Osteoblast (primary cell): ENCODE measurements around the gene SLC44A5. TPM values are rescaled to one million over a fixed set of nuclear protein-coding genes. Genes with fewer than 3 reads are reported as not detected.

ENCODE experiments used
- DNase-seq: peaks from one replicate; pipeline ENCODE4 v3.0.0; 2011; ENCODE audit warnings: low spot score, mixed read lengths; ENCODE audit not compliant: insufficient read length; ENCODE audit errors: missing footprints
- H2AFZ ChIP-seq: 2 replicates; pipeline ENCODE4 v1.6.0; 2011; ENCODE audit warnings: mild to moderate bottlenecking, low read length
- H3K27ac ChIP-seq: 2 replicates; pipeline ENCODE4 v1.5.1; 2011; ENCODE audit warnings: mild to moderate bottlenecking, low read depth, low read length, moderate library complexity
- H3K27me3 ChIP-seq: 2 replicates; pipeline ENCODE4 v1.6.0; 2012; ENCODE audit warnings: mild to moderate bottlenecking, control low read depth, inconsistent platforms, low read length, moderate library complexity; ENCODE audit not compliant: insufficient read depth
- H3K36me3 ChIP-seq: 2 replicates; pipeline ENCODE4 v1.5.1; 2011; ENCODE audit warnings: mild to moderate bottlenecking, low read length, control low read depth, moderate library complexity; ENCODE audit not compliant: insufficient read depth
- H3K4me1 ChIP-seq: 2 replicates; pipeline ENCODE4 v1.5.1; 2011; ENCODE audit warnings: mild to moderate bottlenecking, low read length, control low read depth, moderate library complexity; ENCODE audit not compliant: insufficient read depth
- H3K4me2 ChIP-seq: 2 replicates; pipeline ENCODE4 v1.6.0; 2011; ENCODE audit warnings: mild to moderate bottlenecking, low read length; ENCODE audit not compliant: insufficient read depth
- H3K4me3 ChIP-seq: fragments of 200-600 bp; sonication (generic); 3 replicates; pipeline ENCODE4 v1.5.1; 2012; ENCODE audit warnings: mild to moderate bottlenecking, low read length, inconsistent platforms; ENCODE audit not compliant: insufficient read depth
- H3K79me2 ChIP-seq: 2 replicates; pipeline ENCODE4 v1.6.0; 2012; ENCODE audit warnings: mild to moderate bottlenecking, low read length, control low read depth, inconsistent platforms; ENCODE audit not compliant: insufficient read depth
- H3K9me3 ChIP-seq: 2 replicates; pipeline ENCODE4 v1.5.1; 2011; ENCODE audit warnings: low read depth, low read length, control low read depth
- H4K20me1 ChIP-seq: 2 replicates; pipeline ENCODE4 v1.6.0; 2012; ENCODE audit warnings: mild to moderate bottlenecking, low read length, control low read depth; ENCODE audit not compliant: insufficient read depth
- CTCF ChIP-seq: IDR thresholded peaks from 2 replicates; pipeline ENCODE4 v1.5.1; 2011; ENCODE audit warnings: mild to moderate bottlenecking, low read depth, low read length, moderate library complexity; ENCODE audit errors: extremely low read depth
- total RNA-seq: library from RNA; depleted of rRNA; stranded (reverse); fragments of >200 nt; gene quantifications from 2 replicates; pipeline ENCODE4 v1.2.3, GENCODE V29; 2012

Gene SLC44A5
- total RNA-seq, 1 donor: 0.36 TPM

- H4K20me1 ChIP-seq: no peaks in the 10 kb centered on the region
- no peaks in the 10 kb centered on the region for H3K4me1 ChIP-seq
- no peaks in the 10 kb centered on the region for H3K27me3 ChIP-seq
- no peaks in the 10 kb centered on the region for H3K36me3 ChIP-seq
- H3K9me3 ChIP-seq: no peaks in the 10 kb centered on the region
- no peak overlapping the region for H2AFZ ChIP-seq
- TF ChIP-seq CTCF: no peak
- no peak overlapping the region for H3K4me2 ChIP-seq
- H3K27ac ChIP-seq: no peak overlapping the region
- DNase-seq: no peak
- no peak overlapping the region for H3K4me3 ChIP-seq
- H3K79me2 ChIP-seq: no peaks in the 10 kb centered on the region
Observed at GRCh38 chr1:75430526-75430925, 180.4 kb downstream of the SLC44A5 start.

DNA sequence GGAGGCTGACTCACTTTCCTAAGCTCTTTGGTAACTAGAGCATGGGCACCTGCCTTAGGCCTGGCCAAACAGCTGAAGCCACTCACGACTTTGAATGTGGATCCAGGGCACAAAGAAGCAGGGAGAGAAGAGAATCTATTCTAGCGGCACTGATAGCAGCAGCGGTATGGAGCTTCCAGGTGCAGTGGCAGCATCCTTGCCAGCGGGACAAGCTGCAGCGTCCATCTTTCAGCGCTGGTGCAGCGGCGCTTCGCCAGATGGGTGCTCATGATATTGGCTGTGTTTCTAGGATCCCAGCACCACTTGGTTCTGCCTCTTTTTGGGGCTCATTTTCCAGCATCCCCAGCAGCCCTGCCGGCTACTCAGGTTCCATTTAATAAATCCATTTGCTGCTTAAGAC is 184.2 kb downstream of the SLC44A5 start:
- H3K36me3 ChIP-seq: no peaks in the 10 kb centered on the region
- H2AFZ ChIP-seq: no peak overlapping the region
- no peak overlapping the region for H3K4me3 ChIP-seq
- no peaks in the 10 kb centered on the region for H3K79me2 ChIP-seq
- no peak overlapping the region for H3K27ac ChIP-seq
- no peaks in the 10 kb centered on the region for H3K4me1 ChIP-seq
- no peaks in the 10 kb centered on the region for H3K9me3 ChIP-seq
- H3K27me3 ChIP-seq: no peaks in the 10 kb centered on the region
- no peaks in the 10 kb centered on the region for H4K20me1 ChIP-seq
- no peak overlapping the region for H3K4me2 ChIP-seq
- DNase-seq: no peak
- TF ChIP-seq CTCF: no peak

GRCh38 chr1:75425001-75425650 is 185.8 kb downstream of the SLC44A5 start:
- Histone ChIP-seq H3K27ac (no peak overlapping the region), H3K4me3 (no peak overlapping the region), H3K27me3 (no peaks in the 10 kb centered on the region), H3K4me2 (no peak overlapping the region), H3K36me3 (no peaks in the 10 kb centered on the region), H4K20me1 (no peaks in the 10 kb centered on the region), H2AFZ (no peak overlapping the region), H3K4me1 (no peaks in the 10 kb centered on the region), H3K9me3 (no peaks in the 10 kb centered on the region), H3K79me2 (no peaks in the 10 kb centered on the region)
- no peak for DNase-seq
- no peak for TF ChIP-seq CTCF

DNA sequence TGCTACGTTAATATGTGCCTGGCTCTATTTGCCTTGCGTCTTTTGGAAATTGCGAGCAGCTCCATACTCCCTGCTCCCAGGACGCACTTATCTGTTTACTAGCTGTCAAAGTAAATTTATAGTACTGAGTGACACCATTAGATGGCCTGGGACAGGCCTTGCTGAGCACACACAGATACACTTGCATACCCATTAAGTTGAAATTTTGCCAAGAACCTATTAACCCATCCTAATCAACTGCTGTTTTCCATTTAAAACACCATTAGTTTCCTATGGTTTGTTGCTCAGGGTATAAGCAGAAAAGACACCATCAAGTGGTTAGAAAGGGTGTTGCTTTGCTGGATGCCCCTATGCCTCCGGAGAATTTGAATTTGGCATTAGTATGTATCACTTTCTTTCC is 187.3 kb downstream of the SLC44A5 start:
- H3K27me3 ChIP-seq: no peaks in the 10 kb centered on the region
- H2AFZ ChIP-seq: no peak overlapping the region
- H3K4me3 ChIP-seq: no peak overlapping the region
- no peak overlapping the region for H3K4me2 ChIP-seq
- no peaks in the 10 kb centered on the region for H3K36me3 ChIP-seq
- no peaks in the 10 kb centered on the region for H3K9me3 ChIP-seq
- H3K4me1 ChIP-seq: no peaks in the 10 kb centered on the region
- no peaks in the 10 kb centered on the region for H4K20me1 ChIP-seq
- TF ChIP-seq CTCF: no peak
- no peak overlapping the region for H3K27ac ChIP-seq
- DNase-seq: no peak
- H3K79me2 ChIP-seq: no peaks in the 10 kb centered on the region
